Measurements from ENCODE around the gene NECAB3.

DNA sequence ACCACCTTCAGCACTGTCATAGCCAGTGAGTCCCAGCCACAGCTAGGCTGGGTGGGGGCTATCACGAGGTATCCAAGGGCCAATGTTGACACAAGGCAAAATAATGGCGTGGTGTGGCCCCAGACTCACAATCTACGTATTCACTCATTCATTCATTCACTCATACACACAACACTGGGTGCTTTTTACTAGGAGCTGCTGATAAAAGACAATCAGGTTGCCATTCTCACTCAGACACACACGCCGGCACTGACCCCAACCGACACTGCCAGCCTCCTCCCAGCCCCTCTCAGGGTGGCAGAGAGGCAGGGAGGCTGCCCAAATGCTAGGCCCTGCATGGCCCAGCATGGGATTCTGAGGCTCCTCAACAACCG, 13.6 kb downstream of the NECAB3 start:
- TF ChIP-seq EZH2 (IDR thresholded peaks at IDR 0.05) (no peak), EZH2phosphoT487 (IDR thresholded peaks at IDR 0.05) (no peak)
- TF ChIP-seq, protein P1, sequence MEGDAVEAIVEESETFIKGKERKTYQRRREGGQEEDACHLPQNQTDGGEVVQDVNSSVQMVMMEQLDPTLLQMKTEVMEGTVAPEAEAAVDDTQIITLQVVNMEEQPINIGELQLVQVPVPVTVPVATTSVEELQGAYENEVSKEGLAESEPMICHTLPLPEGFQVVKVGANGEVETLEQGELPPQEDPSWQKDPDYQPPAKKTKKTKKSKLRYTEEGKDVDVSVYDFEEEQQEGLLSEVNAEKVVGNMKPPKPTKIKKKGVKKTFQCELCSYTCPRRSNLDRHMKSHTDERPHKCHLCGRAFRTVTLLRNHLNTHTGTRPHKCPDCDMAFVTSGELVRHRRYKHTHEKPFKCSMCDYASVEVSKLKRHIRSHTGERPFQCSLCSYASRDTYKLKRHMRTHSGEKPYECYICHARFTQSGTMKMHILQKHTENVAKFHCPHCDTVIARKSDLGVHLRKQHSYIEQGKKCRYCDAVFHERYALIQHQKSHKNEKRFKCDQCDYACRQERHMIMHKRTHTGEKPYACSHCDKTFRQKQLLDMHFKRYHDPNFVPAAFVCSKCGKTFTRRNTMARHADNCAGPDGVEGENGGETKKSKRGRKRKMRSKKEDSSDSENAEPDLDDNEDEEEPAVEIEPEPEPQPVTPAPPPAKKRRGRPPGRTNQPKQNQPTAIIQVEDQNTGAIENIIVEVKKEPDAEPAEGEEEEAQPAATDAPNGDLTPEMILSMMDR (IDR thresholded peaks at IDR 0.05) = no peak
